H1 (cell line): ENCODE measurements around the gene SH2D5. TPM values are rescaled to one million over a fixed set of nuclear protein-coding genes. Genes with fewer than 3 reads are reported as not detected.

Source experiments
- ATF3 ChIP-seq: IDR thresholded peaks from 2 replicates; pipeline ENCODE4 v1.6.1; 2011; ENCODE audit warnings: low read depth, mild to moderate bottlenecking, low read length; ENCODE audit not compliant: insufficient read depth
- BRCA1 ChIP-seq: IDR thresholded peaks from 2 replicates; pipeline ENCODE4 v1.6.1; 2012; ENCODE audit warnings: low read depth, low read length, improper control_type of control experiment
- CBX5 ChIP-seq: fragments of 300-800, 300-1000 bp; sonication (generic); IDR thresholded peaks from 2 replicates; pipeline ENCODE4 v1.7.1; 2016; ENCODE audit warnings: antibody characterized with exemption, low read length, low read depth
- CEBPB ChIP-seq: IDR thresholded peaks from 2 replicates; pipeline ENCODE4 v1.6.1; 2012; ENCODE audit warnings: low read depth, low read length
- CHD1 ChIP-seq: IDR thresholded peaks from 2 replicates; pipeline ENCODE4 v1.6.1; 2012; ENCODE audit warnings: low read depth, low read length, improper control_type of control experiment
- CTBP2 ChIP-seq: IDR thresholded peaks from 2 replicates; pipeline ENCODE4 v1.7.0; 2011; ENCODE audit warnings: borderline replicate concordance, mild to moderate bottlenecking, moderate library complexity, mixed read lengths, low read length; ENCODE audit not compliant: insufficient read depth, insufficient read length
- EZH2 ChIP-seq: fragments of 200-600 bp; sonication (generic); IDR thresholded peaks from 2 replicates; pipeline ENCODE4 v1.7.1; 2012; ENCODE audit warnings: low read depth, mild to moderate bottlenecking, moderate library complexity, low read length, inconsistent platforms; ENCODE audit not compliant: severe bottlenecking
- GTF2F1 ChIP-seq: IDR thresholded peaks from 2 replicates; pipeline ENCODE4 v1.6.1; 2012; ENCODE audit warnings: low read depth, low read length, improper control_type of control experiment, borderline replicate concordance
- JUN ChIP-seq: IDR thresholded peaks from 2 replicates; pipeline ENCODE4 v1.6.1; 2011; ENCODE audit warnings: low read depth, mild to moderate bottlenecking, improper control_type of control experiment, low read length
- RBBP5 ChIP-seq: IDR thresholded peaks from 2 replicates; pipeline ENCODE4 v1.7.1; 2012; ENCODE audit warnings: low read depth, mild to moderate bottlenecking, inconsistent platforms, low read length, moderate library complexity, borderline replicate concordance
- RFX5 ChIP-seq: IDR thresholded peaks from 2 replicates; pipeline ENCODE4 v1.6.1; 2011; ENCODE audit warnings: low read depth, low read length, improper control_type of control experiment, borderline replicate concordance
- RNF2 ChIP-seq: fragments of 200-900, 300-1000 bp; sonication (generic); IDR thresholded peaks from 2 replicates; pipeline ENCODE4 v1.7.1; 2016; ENCODE audit warnings: borderline replicate concordance, low read depth, mild to moderate bottlenecking, antibody characterized with exemption, low read length; ENCODE audit not compliant: poor library complexity, severe bottlenecking; ENCODE audit errors: missing control alignments
- SP1 ChIP-seq: IDR thresholded peaks from 2 replicates; pipeline ENCODE4 v1.6.1; 2011; ENCODE audit warnings: low read depth, low read length
- SP4 ChIP-seq: IDR thresholded peaks from 2 replicates; pipeline ENCODE4 v1.6.1; 2012; ENCODE audit warnings: low read length, inconsistent platforms
- polyA plus RNA-seq, 7 experiments: library from polyadenylated mRNA; depleted of rRNA in 3 of 7; stranded (reverse) in 5 of 7; unstranded in 2 of 7; fragments of >200 nt in 5 of 7; fragments of 200-250 nt in 2 of 7; gene quantifications; 1 replicate in 5 of 7; 2 replicates in 1 of 7; 4 replicates in 1 of 7; pipeline versions ENCODE4 v1.2.1 to v1.2.3, GENCODE V29; 2011 to 2013; ENCODE audit warnings: missing spikeins in 2 of 7, mixed read lengths in 2 of 7
- total RNA-seq: library from RNA; stranded (reverse); fragmentation: NEBNext Ultra II Directional; extraction: Animal tissue kit (Norgen Biotek cat#: 25700); gene quantifications from 2 replicates; pipeline ENCODE4 v1.2.1, GENCODE V29; 2021

Gene SH2D5
- total and polyA plus RNA-seq, 2 of the 8 experiments (the other 6 are each of a cell fraction or from before 2014, with no cell fraction given) = 13.2 to 18.4 TPM

GRCh38 chr1:20726118-20726911 lies 6.2 kb downstream of the SH2D5 start (continued):
- TF ChIP-seq ATF3 (no peak), GTF2F1 (no peak), EZH2 (no peak), SP4 (no peak), RBBP5 (no peak), SP1 (no peak), CTBP2 (no peak), CHD1 (no peak), CBX5 (no peak), BRCA1 (no peak), RNF2 (no peak), CEBPB (no peak), RFX5 (no peak), JUN (no peak)
